Uterus (tissue), 4 donors: ENCODE data around the gene SPRYD4. TPM values are rescaled to one million over a fixed set of nuclear protein-coding genes. Genes with fewer than 3 reads are reported as not detected.
A peak's percentile ranks its signal among the peaks of the same experiment; 100 is the strongest.
"Not testable (repeated sequence)": the region's sequence is repeated elsewhere in the genome, so short reads cannot be mapped to it uniquely, and the experiment has no call there.

Experiments used
- DNase-seq, 2 donors: peaks; one replicate each; pipeline ENCODE4 v3.0.0-alpha.2; 2019 to 2020
- H3K27ac ChIP-seq, 2 donors: fragments of 200-600 bp; sonication (generic); 1 replicate in 1 of 2; 2 replicates in 1 of 2; pipeline ENCODE4 v1.5.1; 2016 to 2018
- H3K27me3 ChIP-seq, 2 donors: fragments of 200-600 bp; sonication (generic); one replicate each; pipeline ENCODE4 v1.5.1; 2018 to 2019; ENCODE audit warnings: control low read depth in 1 of 2
- H3K36me3 ChIP-seq, 2 donors: fragments of 200-600 bp; sonication (generic); one replicate each; pipeline ENCODE4 v1.5.1; 2019; ENCODE audit warnings: control low read depth in 1 of 2
- H3K4me1 ChIP-seq, 2 donors: fragments of 200-600 bp; sonication (generic); one replicate each; pipeline ENCODE4 v1.5.1; 2018 to 2019; ENCODE audit warnings: control low read depth in 1 of 2
- H3K4me3 ChIP-seq, 2 donors: fragments of 200-600 bp; sonication (generic); 1 replicate in 1 of 2; 2 replicates in 1 of 2; pipeline ENCODE4 v1.5.1; 2018 to 2019; ENCODE audit warnings: mild to moderate bottlenecking in 1 of 2
- H3K9me3 ChIP-seq, 2 donors: fragments of 200-600 bp; sonication (generic); one replicate each; pipeline ENCODE4 v1.5.1; 2019; ENCODE audit warnings: control low read depth in 1 of 2
- POLR2A ChIP-seq, 2 donors: fragments of 450-650 bp; IDR thresholded peaks; one replicate each; pipeline ENCODE4 v1.6.1; 2016; ENCODE audit warnings: antibody characterized with exemption in 2 of 2, mild to moderate bottlenecking in 1 of 2, moderate library complexity in 1 of 2
- intact Hi-C: fragments of 100-400 bp; cut with DNase I; formaldehyde crosslinking; loops from one replicate; pipeline ENCODE4 v1.15.1; 2023; ENCODE audit warnings: low total_unique reads
- total RNA-seq, 4 donors: library from RNA; depleted of rRNA in 3 of 4; stranded (reverse); fragments of >200 nt in 3 of 4; gene quantifications; one replicate each; pipeline versions ENCODE4 v1.1.0 to v1.2.4, GENCODE V29; 2014 to 2023
- TF ChIP-seq, protein P1 (sequence below), 4 experiments: fragments of 200-600 bp in 2 of 4; fragments of 450-650 bp in 2 of 4; sonication (generic) in 2 of 4; IDR thresholded peaks; one replicate each; pipeline ENCODE4 v1.5.1; 2016 to 2019; ENCODE audit warnings: antibody characterized with exemption in 4 of 4, mild to moderate bottlenecking in 2 of 4, moderate library complexity in 1 of 4
- donor health status: DM: yes; HTN: yes; CAD: no.

The SPRYD4 gene
- total RNA-seq, 4 donors from 2014 or later, result 2.4 to 4.4 (median 3.0) TPM

DNA sequence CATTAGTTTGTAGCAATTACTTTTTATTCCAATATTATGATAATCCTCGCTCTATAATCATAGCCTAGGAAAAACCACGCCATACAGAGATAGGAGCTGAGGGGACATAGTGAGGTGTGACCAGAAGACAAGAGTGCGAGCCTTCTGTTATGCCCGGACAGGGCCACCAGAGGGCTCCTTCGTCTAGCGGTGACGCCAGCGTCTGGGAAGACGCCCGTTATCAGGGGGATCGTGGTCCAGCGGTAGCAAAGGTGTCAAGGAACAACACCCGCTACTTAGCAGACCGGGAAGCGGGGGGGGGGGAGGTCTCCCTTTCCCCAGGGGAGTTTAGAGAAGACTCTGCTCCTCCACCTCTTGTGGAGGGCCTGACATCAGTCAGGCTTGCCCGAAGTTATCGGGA is 28.3 kb downstream of the SPRYD4 start:
- peak; percentile 66 to 72 for DNase-seq
- TF ChIP-seq, protein P1, sequence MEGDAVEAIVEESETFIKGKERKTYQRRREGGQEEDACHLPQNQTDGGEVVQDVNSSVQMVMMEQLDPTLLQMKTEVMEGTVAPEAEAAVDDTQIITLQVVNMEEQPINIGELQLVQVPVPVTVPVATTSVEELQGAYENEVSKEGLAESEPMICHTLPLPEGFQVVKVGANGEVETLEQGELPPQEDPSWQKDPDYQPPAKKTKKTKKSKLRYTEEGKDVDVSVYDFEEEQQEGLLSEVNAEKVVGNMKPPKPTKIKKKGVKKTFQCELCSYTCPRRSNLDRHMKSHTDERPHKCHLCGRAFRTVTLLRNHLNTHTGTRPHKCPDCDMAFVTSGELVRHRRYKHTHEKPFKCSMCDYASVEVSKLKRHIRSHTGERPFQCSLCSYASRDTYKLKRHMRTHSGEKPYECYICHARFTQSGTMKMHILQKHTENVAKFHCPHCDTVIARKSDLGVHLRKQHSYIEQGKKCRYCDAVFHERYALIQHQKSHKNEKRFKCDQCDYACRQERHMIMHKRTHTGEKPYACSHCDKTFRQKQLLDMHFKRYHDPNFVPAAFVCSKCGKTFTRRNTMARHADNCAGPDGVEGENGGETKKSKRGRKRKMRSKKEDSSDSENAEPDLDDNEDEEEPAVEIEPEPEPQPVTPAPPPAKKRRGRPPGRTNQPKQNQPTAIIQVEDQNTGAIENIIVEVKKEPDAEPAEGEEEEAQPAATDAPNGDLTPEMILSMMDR (IDR thresholded peaks at IDR 0.05), result peak; percentile 11 to 46 (median 30)
- H3K27me3 ChIP-seq, H3K27ac ChIP-seq, H3K36me3 ChIP-seq, intact Hi-C loops, H3K4me1 ChIP-seq, H3K9me3 ChIP-seq, H3K4me3 ChIP-seq: not testable (repeated sequence)

GRCh38 chr12:56498126-56498902 is 29.9 kb downstream of the SPRYD4 start:
- DNase-seq, H3K27ac ChIP-seq, H3K4me3 ChIP-seq, intact Hi-C loops, H3K9me3 ChIP-seq, H3K36me3 ChIP-seq, H3K27me3 ChIP-seq, H3K4me1 ChIP-seq: not testable (repeated sequence)

DNA sequence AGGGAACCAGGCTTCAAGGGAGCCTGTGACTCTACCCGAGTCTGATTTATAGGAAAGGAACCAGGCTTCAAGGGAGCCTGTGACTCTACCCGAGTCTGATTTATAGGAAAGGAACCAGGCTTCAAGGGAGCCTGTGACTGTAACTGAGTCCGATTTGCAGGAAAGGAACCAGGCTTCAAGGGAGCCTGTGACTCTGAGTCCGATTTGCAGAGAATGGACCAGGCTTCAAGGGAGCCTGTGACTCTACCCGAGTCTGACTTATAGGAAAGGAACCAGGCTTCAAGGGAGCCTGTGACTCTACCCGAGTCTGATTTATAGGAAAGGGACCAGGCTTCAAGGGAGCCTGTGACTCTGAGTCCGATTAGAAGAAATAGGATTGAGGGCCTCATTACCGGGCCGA is 31.1 kb downstream of the SPRYD4 start:
- H3K4me3 ChIP-seq, intact Hi-C loops, H3K27ac ChIP-seq, H3K4me1 ChIP-seq, H3K27me3 ChIP-seq, H3K9me3 ChIP-seq, DNase-seq, H3K36me3 ChIP-seq: not testable (repeated sequence)

DNA sequence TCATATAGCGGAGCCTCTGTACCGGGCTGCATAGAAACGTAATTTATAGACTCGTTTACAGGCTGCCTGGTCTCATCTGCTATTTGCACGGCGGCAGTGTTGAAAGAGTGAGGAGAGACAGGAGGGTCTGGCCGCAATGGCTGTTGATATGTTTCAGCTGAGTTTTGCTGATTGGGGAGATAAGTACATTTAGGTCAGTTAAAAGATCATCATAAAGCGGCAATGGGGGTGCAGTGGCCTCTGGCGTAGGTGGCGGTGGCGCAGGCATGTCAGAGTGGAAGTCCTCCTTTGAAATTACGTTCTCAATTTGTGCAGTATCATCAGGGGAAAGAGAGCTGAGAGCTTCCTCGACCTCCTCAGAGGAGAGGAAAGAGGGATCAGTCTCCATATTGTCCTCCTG is 31.5 kb downstream of the SPRYD4 start:
- DNase-seq, H3K9me3 ChIP-seq, H3K27me3 ChIP-seq, H3K4me1 ChIP-seq, H3K36me3 ChIP-seq, intact Hi-C loops, H3K4me3 ChIP-seq, H3K27ac ChIP-seq: not testable (repeated sequence)

DNA sequence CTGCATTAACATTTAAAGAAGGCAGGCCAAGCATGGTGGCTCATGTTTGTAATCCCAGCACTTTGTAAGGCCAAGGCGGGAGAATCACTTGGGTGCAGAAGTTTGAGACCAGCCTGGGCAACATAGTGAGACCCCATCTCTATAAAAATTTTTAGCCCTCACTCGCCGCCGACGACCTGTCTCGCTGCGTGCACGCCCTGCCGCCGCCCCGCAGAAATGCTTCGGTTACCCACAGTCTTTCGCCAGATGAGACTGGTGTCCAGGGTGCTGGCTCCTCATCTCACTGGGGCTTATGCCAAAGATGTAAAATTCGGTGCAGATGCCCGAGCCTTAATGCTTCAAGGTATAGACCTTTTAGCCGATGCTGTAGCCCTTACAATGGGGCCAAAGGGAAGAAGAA is 42.4 kb downstream of the SPRYD4 start:
- intact Hi-C loops, result loop anchor here (5.0 kb wide), 1 partner anchor 62 kb away; no protein-coding TSS in a partner anchor
- H3K9me3 ChIP-seq, result no peaks in the 10 kb centered on the region
- no peak overlapping the region for H3K27ac ChIP-seq
- no peak for TF ChIP-seq POLR2A (IDR thresholded peaks at IDR 0.05)
- TF ChIP-seq, protein P1 (IDR thresholded peaks at IDR 0.05), result no peak
- no peaks in the 10 kb centered on the region for H3K36me3 ChIP-seq
- no peaks in the 10 kb centered on the region for H3K27me3 ChIP-seq
- no peak for DNase-seq
- no peaks in the 10 kb centered on the region for H3K4me1 ChIP-seq
- no peak overlapping the region for H3K4me3 ChIP-seq

DNA sequence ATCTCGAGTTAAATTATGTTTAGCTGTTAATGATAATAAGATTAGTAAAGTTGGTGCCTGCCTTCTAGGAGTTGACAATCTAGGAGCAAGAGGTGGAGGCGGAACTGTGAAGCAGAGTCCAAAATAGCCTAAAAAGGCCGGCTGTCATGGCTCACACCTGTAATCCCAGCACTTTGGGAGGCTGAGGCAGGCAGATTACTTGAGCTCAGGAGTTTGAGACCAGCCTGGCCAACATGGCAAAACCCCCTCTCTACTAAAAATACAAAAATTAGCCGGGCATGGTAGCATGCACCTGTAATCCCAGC is 45.6 kb downstream of the SPRYD4 start:
- intact Hi-C loops, result loop anchor here (5.0 kb wide), 1 partner anchor 58 kb away; no protein-coding TSS in a partner anchor
- DNase-seq, H3K9me3 ChIP-seq, H3K27me3 ChIP-seq, H3K36me3 ChIP-seq, H3K27ac ChIP-seq, H3K4me1 ChIP-seq, H3K4me3 ChIP-seq: not testable (repeated sequence)

DNA sequence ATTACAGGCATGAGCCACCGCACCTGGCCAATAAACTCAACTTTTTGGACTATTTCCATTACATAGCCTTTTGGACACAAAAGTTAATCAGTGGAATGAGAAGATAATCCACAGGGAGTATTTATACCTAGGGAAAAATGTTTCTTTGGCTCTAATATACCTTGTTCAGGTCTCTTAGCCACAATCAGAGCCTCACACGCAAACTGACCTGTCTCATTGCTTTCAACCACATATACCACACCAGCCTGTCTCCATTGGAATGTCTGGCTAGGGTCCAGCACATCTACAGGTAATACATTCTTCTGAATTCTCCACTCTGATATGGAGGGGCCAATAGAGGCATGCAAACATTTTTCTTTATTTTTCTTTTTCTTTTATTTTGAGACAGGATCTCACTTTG is 49.5 kb downstream of the SPRYD4 start:
- TF ChIP-seq POLR2A (IDR thresholded peaks at IDR 0.05), result no peak
- TF ChIP-seq, protein P1 (IDR thresholded peaks at IDR 0.05), result no peak
- H3K27me3 ChIP-seq, result no peaks in the 10 kb centered on the region
- intact Hi-C loops, result no loop called here
- H3K27ac ChIP-seq, result no peak overlapping the region
- H3K9me3 ChIP-seq, result no peaks in the 10 kb centered on the region
- no peaks in the 10 kb centered on the region for H3K4me1 ChIP-seq
- no peak for DNase-seq
- no peak overlapping the region for H3K4me3 ChIP-seq
- H3K36me3 ChIP-seq, result no peaks in the 10 kb centered on the region
